ENCODE data around the gene KIF2C.
"Not testable (repeated sequence)": the region's sequence is repeated elsewhere in the genome, so short reads cannot be mapped to it uniquely, and the experiment has no call there.

Gene KIF2C

GRCh38 chr1:44760876-44761275, 21.2 kb downstream of the KIF2C start:
- TF ChIP-seq CTCF (IDR thresholded peaks at IDR 0.05; ENCODE audit: borderline replicate concordance, control extremely low read depth, extremely low read depth, insufficient read depth, missing control alignments) = no peak
- in situ Hi-C loops (cut with MboI; ENCODE audit: low sequenced_read_pairs, unreplicated experiment) = no loop called here
- DNase-seq (ENCODE audit: low spot score) = no peak

DNA sequence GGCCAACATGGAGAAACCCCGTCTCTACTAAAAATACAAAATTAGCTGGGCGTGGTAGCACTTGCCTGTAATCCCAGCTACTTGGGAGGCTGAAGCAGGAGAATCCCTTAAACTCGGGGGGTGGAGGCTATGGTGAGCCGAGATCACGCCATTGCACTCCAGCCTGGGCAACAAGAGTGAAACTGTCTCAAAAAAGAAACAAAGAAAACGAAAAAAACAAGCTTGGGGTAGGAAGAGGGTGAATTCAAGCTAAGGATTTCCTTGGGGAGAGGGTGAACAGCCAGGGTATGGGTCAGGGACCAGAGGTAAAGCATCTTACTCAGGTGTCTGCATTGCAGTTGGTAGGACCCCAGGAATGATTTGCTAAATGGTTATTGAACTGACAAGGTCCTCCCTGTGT, 26.8 kb downstream of the KIF2C start:
- DNase-seq (ENCODE audit: low spot score); in situ Hi-C loops (cut with MboI; ENCODE audit: low sequenced_read_pairs, unreplicated experiment): not testable (repeated sequence)

- TF ChIP-seq CTCF (IDR thresholded peaks at IDR 0.05; ENCODE audit: borderline replicate concordance, control extremely low read depth, extremely low read depth, insufficient read depth, missing control alignments) = no peak
- in situ Hi-C loops (cut with MboI; ENCODE audit: low sequenced_read_pairs, unreplicated experiment) = no loop called here
- peak; percentile 94 for DNase-seq (ENCODE audit: low spot score)
These were observed 35.7 kb downstream of the KIF2C start, which contains the start of gene RPS8 for GRCh38 chr1:44775078-44775929. Gene RPS8, plus strand, starts transcription at chr1:44775540. Its CDS starts 57 bp downstream, at chr1:44775597.

DNA sequence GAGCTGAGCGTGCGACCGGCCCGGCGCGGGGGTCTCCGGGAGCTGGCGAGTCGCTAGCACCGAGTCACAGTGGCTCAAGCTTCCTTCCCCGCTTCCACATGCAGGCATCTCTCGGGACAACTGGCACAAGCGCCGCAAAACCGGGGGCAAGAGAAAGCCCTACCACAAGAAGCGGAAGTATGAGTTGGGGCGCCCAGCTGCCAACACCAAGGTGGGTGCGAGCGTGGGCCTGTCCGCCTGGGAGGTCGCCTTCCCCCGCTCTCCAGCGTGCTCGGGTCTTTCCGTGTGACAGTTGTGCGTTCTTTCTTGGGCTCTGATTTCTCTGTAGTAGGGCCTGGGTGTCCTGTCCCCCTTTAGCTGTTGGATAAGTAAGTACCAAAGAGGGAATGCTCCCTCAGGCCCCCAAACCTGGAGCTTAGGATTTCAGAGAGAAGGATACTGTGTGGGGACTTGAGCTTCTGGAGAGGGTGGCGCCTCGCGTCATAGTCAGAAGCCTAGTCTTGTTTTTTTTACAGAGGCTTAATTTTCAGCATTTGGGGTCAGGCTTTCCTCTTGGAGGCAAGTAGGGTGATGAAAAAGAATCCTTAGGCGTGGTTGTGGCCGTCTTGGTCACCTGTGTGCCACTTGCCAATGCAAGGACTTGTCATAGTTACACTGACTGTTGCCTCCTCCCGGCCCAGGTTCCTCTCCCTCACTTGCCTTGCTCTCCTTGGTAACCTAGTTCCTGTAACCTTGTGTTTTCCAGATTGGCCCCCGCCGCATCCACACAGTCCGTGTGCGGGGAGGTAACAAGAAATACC, 36.5 kb downstream of the KIF2C start:
- peak; percentile 50 for DNase-seq (ENCODE audit: low spot score)
- in situ Hi-C loops (cut with MboI; ENCODE audit: low sequenced_read_pairs, unreplicated experiment) = no loop called here
- TF ChIP-seq CTCF (IDR thresholded peaks at IDR 0.05; ENCODE audit: borderline replicate concordance, control extremely low read depth, extremely low read depth, insufficient read depth, missing control alignments) = no peak

- in situ Hi-C loops (cut with MboI; ENCODE audit: low sequenced_read_pairs, unreplicated experiment) = no loop called here
These were observed 37.1 kb downstream of the KIF2C start for GRCh38 chr1:44776730-44777068.

DNA sequence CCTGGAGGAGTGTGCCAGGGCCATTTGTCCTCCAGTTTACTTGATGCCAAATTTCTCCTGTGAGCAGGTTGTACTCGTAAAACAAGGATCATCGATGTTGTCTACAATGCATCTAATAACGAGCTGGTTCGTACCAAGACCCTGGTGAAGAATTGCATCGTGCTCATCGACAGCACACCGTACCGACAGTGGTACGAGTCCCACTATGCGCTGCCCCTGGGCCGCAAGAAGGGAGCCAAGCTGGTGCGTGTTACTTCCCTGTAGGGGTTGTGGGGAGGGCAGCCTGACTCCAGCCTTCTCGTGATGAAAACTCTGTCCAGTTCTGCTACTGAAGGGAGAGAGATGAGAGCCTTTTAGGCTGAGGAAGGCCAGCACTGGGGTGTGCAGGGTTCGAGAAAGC, 37.9 kb downstream of the KIF2C start:
- DNase-seq (ENCODE audit: low spot score) = no peak
- TF ChIP-seq CTCF (IDR thresholded peaks at IDR 0.05; ENCODE audit: borderline replicate concordance, control extremely low read depth, extremely low read depth, insufficient read depth, missing control alignments) = no peak
- in situ Hi-C loops (cut with MboI; ENCODE audit: low sequenced_read_pairs, unreplicated experiment) = no loop called here

More at GRCh38 chr1:44776730-44777068, 37.1 kb downstream of the KIF2C start:
- no peak for TF ChIP-seq CTCF (IDR thresholded peaks at IDR 0.05; ENCODE audit: borderline replicate concordance, control extremely low read depth, extremely low read depth, insufficient read depth, missing control alignments)
- no peak for DNase-seq (ENCODE audit: low spot score)

Measured in GM13976 (cell line).